Measurements from ENCODE around the gene VENTX.
"Not testable (repeated sequence)": the region's sequence is repeated elsewhere in the genome, so short reads cannot be mapped to it uniquely, and the experiment has no call there.

VENTX gene

GRCh38 chr10:133254421-133255120 is 16.9 kb downstream of the VENTX start:
- no peak for DNase-seq (ENCODE audit: low spot score)

- DNase-seq (ENCODE audit: low spot score) = no peak
Observed at GRCh38 chr10:133255323-133255722, 17.7 kb downstream of the VENTX start.

- peak; percentile 49 for DNase-seq (ENCODE audit: low spot score)
Observed at GRCh38 chr10:133257489-133258065, 19.9 kb downstream of the VENTX start.

- DNase-seq (ENCODE audit: low spot score) = peak; percentile 59
Observed at GRCh38 chr10:133258066-133258817, 20.6 kb downstream of the VENTX start.

GRCh38 chr10:133258818-133259601 is 21.4 kb downstream of the VENTX start:
- DNase-seq (ENCODE audit: low spot score) = no peak

GRCh38 chr10:133259602-133259989 is 21.9 kb downstream of the VENTX start:
- DNase-seq (ENCODE audit: low spot score) = no peak

GRCh38 chr10:133260895-133261725 is 23.5 kb downstream of the VENTX start:
- peak; percentile 75 for DNase-seq (ENCODE audit: low spot score)

GRCh38 chr10:133261726-133262325 is 24.2 kb downstream of the VENTX start:
- peak; percentile 84 for DNase-seq (ENCODE audit: low spot score)

GRCh38 chr10:133262696-133263095 is 25.0 kb downstream of the VENTX start:
- DNase-seq (ENCODE audit: low spot score) = no peak

GRCh38 chr10:133263674-133264073 is 26.0 kb downstream of the VENTX start:
- DNase-seq (ENCODE audit: low spot score) = no peak

GRCh38 chr10:133264461-133264860 is 26.8 kb downstream of the VENTX start:
- no peak for DNase-seq (ENCODE audit: low spot score)

- not testable (repeated sequence) for DNase-seq (ENCODE audit: low spot score)
Observed at GRCh38 chr10:133265052-133265451, 27.4 kb downstream of the VENTX start.

- DNase-seq (ENCODE audit: low spot score) = no peak
Observed at GRCh38 chr10:133266056-133266795, 28.6 kb downstream of the VENTX start.

- no peak for DNase-seq (ENCODE audit: low spot score)
Observed at GRCh38 chr10:133267293-133267692, 29.6 kb downstream of the VENTX start.

- DNase-seq (ENCODE audit: low spot score) = no peak
Observed at GRCh38 chr10:133267829-133268228, 30.2 kb downstream of the VENTX start.

GRCh38 chr10:133268532-133268931 is 30.9 kb downstream of the VENTX start:
- DNase-seq (ENCODE audit: low spot score) = no peak

- DNase-seq (ENCODE audit: low spot score) = no peak
Observed at GRCh38 chr10:133269367-133269766, 31.7 kb downstream of the VENTX start.

GRCh38 chr10:133270204-133270603 is 32.5 kb downstream of the VENTX start:
- no peak for DNase-seq (ENCODE audit: low spot score)

- DNase-seq (ENCODE audit: low spot score) = no peak
Observed at GRCh38 chr10:133270773-133271297, 33.2 kb downstream of the VENTX start.
